NOMO-1 treated with DMSO at 0.1 percent for 48 hours (cell line): ENCODE results near the gene FAM180A.
"Not testable (repeated sequence)": the region's sequence is repeated elsewhere in the genome, so short reads cannot be mapped to it uniquely, and the experiment has no call there.

ENCODE experiments used
- DNase-seq: peaks from one replicate; lab custom pipeline; 2025; ENCODE audit not compliant: unreplicated experiment; lab: John Stamatoyannopoulos, UW

The FAM180A gene

GRCh38 chr7:135742371-135742770, 6.2 kb downstream of the FAM180A start:
- no peak for DNase-seq

GRCh38 chr7:135741905-135742304, 6.7 kb downstream of the FAM180A start:
- DNase-seq, result no peak

GRCh38 chr7:135740889-135741288, 7.7 kb downstream of the FAM180A start:
- DNase-seq, result no peak

- not testable (repeated sequence) for DNase-seq
Measured at GRCh38 chr7:135737306-135737647, 11.3 kb downstream of the FAM180A start.

- no peak for DNase-seq
Measured at GRCh38 chr7:135736586-135737305, 11.9 kb downstream of the FAM180A start.

GRCh38 chr7:135734343-135734689, 14.3 kb downstream of the FAM180A start:
- DNase-seq, result no peak

- DNase-seq, result no peak
Measured at GRCh38 chr7:135733603-135734342, 14.8 kb downstream of the FAM180A start.

GRCh38 chr7:135731131-135731530, 17.5 kb downstream of the FAM180A start:
- DNase-seq, result no peak

- DNase-seq, result no peak
Measured at GRCh38 chr7:135729230-135729629, 19.4 kb downstream of the FAM180A start.

GRCh38 chr7:135728136-135728669, 20.4 kb downstream of the FAM180A start, which contains the start of gene SLC13A4:
SLC13A4 (minus strand) TSS chr7:135728186; CDS start chr7:135727496, 690 bp downstream.
- DNase-seq, result no peak

- DNase-seq, result no peak
Measured at GRCh38 chr7:135726911-135727673, 21.5 kb downstream of the FAM180A start.

GRCh38 chr7:135726276-135726788, 22.3 kb downstream of the FAM180A start:
- no peak for DNase-seq

GRCh38 chr7:135723411-135723810, 25.2 kb downstream of the FAM180A start:
- DNase-seq, result no peak

GRCh38 chr7:135721198-135721820, 27.3 kb downstream of the FAM180A start:
- no peak for DNase-seq

GRCh38 chr7:135719688-135720087, 28.9 kb downstream of the FAM180A start:
- no peak for DNase-seq

GRCh38 chr7:135718794-135719437, 29.7 kb downstream of the FAM180A start:
- DNase-seq, result no peak

GRCh38 chr7:135718219-135718618, 30.4 kb downstream of the FAM180A start:
- DNase-seq, result no peak

GRCh38 chr7:135717693-135718092, 30.9 kb downstream of the FAM180A start:
- DNase-seq, result no peak

- DNase-seq, result no peak
Measured at GRCh38 chr7:135716677-135717238, 31.9 kb downstream of the FAM180A start.

- DNase-seq, result no peak
Measured at GRCh38 chr7:135715673-135716072, 32.9 kb downstream of the FAM180A start.
